ENCODE measurements around the gene SLC49A3. TPM values are rescaled to one million over a fixed set of nuclear protein-coding genes. Genes with fewer than 3 reads are reported as not detected.

SLC49A3 gene
- total RNA-seq, 1 experiment from 2014 or later: 5.5 TPM

DNA sequence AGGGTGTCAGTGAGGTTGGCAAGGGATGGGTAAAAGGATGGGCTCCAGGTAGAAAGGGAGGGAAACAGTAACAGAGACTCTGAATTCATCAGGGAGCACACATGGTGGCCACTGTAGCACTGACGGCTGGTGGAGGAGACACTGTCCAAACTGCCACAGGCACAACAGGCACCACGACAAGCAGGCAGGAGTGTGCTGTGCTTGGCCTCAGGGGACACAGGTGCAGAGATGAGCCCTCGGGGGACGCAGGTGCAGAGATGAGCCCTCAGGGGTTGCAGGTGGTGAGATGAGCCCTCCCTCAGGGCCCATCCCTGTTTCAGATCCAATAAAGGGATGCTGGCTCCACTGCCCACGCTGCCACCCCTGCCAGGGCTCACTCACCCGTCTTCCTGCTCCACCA, 56.0 kb downstream of the SLC49A3 start (continued):
- no peak for TF ChIP-seq REST (IDR thresholded peaks at IDR 0.05; ENCODE audit: low read depth)

DNA sequence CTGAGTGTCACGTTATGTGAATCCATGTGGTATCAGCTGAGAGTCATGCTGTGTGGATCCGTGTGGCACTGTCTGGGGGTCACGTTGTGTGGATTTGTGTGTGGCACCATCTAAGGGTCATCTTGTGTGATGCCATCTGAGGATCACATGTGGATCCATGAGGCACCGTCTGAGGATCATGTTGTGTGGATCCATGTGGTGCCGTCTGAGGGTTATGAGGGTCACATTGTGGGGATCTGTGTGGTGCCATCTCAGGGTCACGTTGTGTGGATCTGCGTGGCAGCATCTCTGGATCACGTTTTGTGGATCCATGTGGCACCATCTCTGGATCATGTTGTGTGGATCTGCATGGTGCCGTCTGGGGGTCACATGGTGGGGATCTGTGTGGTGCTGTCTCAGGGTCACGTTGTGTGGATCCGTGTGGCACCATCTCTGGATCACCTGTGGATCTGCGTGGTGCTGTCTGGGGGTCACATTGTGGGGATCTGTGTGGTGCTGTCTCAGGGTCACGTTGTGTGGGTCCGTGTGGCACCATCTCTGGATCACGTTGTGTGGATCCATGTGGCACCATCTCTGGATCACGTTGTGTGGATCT, 56.7 kb downstream of the SLC49A3 start:
- H3K79me2 ChIP-seq (ENCODE audit: insufficient read depth, low read length): no peaks in the 10 kb centered on the region
- ChIA-PET RAD21 (ENCODE audit: low non-redundant PET in 1 of 2, low total read pairs in 2 of 2, uncharacterized antibody in 2 of 2, unreplicated experiment in 2 of 2) (no interaction called here), POLR2A (no interaction called here), CTCF (no interaction called here)
- no peak overlapping the region for H3K9ac ChIP-seq (ENCODE audit: low read length)
- H3K27ac ChIP-seq (ENCODE audit: low read depth, low read length): no peak overlapping the region
- H3K9me3 ChIP-seq (ENCODE audit: control insufficient read depth in 1 of 2, insufficient read depth in 1 of 2, low read depth in 1 of 2, low read length in 2 of 2): no peaks in the 10 kb centered on the region; a peak in 1 of 4 replicates
- no peak overlapping the region for H3K4me3 ChIP-seq (replicated peaks in 1 of 2; ENCODE audit: low read depth in 1 of 2, low read length in 2 of 2)
- ATAC-seq (no peak), DNase-seq (ENCODE audit: low read depth, low spot score) (no peak)
- no peaks in the 10 kb centered on the region for H3K9me2 ChIP-seq (ENCODE audit: insufficient read depth)
- H3K36me3 ChIP-seq (ENCODE audit: control insufficient read depth in 1 of 2, insufficient read depth in 2 of 2, low read length in 2 of 2): no peaks in the 10 kb centered on the region
- no TSS peak for BruUV-seq (replicated peaks)
- H3K4me2 ChIP-seq (ENCODE audit: low read length): no peak overlapping the region
- no peaks in the 10 kb centered on the region for H4K20me1 ChIP-seq (ENCODE audit: insufficient read depth)
- intact Hi-C loops (cut with micrococcal nuclease): no loop called here
- no peak overlapping the region for H2AFZ ChIP-seq (ENCODE audit: low read depth, low read length, poor library complexity, severe bottlenecking)
- H3K27me3 ChIP-seq (ENCODE audit: insufficient read depth, low read length): no peaks in the 10 kb centered on the region
- H3K4me1 ChIP-seq (ENCODE audit: control insufficient read depth in 1 of 2, insufficient read depth in 2 of 2, low read length in 2 of 2): no peaks in the 10 kb centered on the region
- TF ChIP-seq CTCF (IDR thresholded peaks at IDR 0.05 in 2 of 3, conservative IDR thresholded peaks at IDR 0.05 in 1 of 3; ENCODE audit: borderline replicate concordance in 1 of 3, insufficient read depth in 1 of 3, low read depth in 2 of 3, low read length in 2 of 3): no peak

Other genes with a start within 250 kb of the SLC49A3 start
- gene ZNF721, start 190.0 kb downstream of the SLC49A3 start, total RNA-seq (2021; ENCODE audit: unreplicated experiment): 34.5 TPM
- 38.6 TPM for gene PIGG, start 189.9 kb downstream of the SLC49A3 start, total RNA-seq (2021; ENCODE audit: unreplicated experiment)
- not detected for gene TMEM271, start 112.9 kb downstream of the SLC49A3 start, total RNA-seq (2021; ENCODE audit: unreplicated experiment)
- not detected for gene PDE6B, start 63.6 kb downstream of the SLC49A3 start, total RNA-seq (2021; ENCODE audit: unreplicated experiment)
- 330 TPM for gene ATP5ME, start 14.9 kb downstream of the SLC49A3 start, total RNA-seq (2021; ENCODE audit: unreplicated experiment)
- gene MYL5, start 14.6 kb downstream of the SLC49A3 start, total RNA-seq (2021; ENCODE audit: unreplicated experiment): 14.0 TPM
- 66.3 TPM for gene PCGF3, start 16.7 kb upstream of the SLC49A3 start, total RNA-seq (2021; ENCODE audit: unreplicated experiment)
- 14.5 TPM for gene CPLX1, start 137.0 kb upstream of the SLC49A3 start, total RNA-seq (2021; ENCODE audit: unreplicated experiment)
- 123 TPM for gene GAK, start 243.2 kb upstream of the SLC49A3 start, total RNA-seq (2021; ENCODE audit: unreplicated experiment)
- 17.5 TPM for gene TMEM175, start 243.3 kb upstream of the SLC49A3 start, total RNA-seq (2021; ENCODE audit: unreplicated experiment)

All from HCT116 (cell line).